GM12878 (cell line): ENCODE measurements around the gene TBCK. TPM values are rescaled to one million over a fixed set of nuclear protein-coding genes. Genes with fewer than 3 reads are reported as not detected.

ENCODE experiments used
- ATAC-seq: fragments of 200-7000 bp; cut with Tn5 transposase; 3 replicates; pipeline ENCODE4 v1.9.1; 2020; ENCODE audit warnings: mild to moderate bottlenecking, moderate library complexity
- BruUV-seq: library from RNA; stranded (reverse); fragments of 400-500 nt; replicated peaks from 2 replicates; lab custom pipeline; 2021; lab: Mats Ljungman, UMichigan
- CTCF ChIA-PET: fragments of 300-600 bp; sonication (Branson Sonifier 250); formaldehyde crosslinking; extraction: SDS; loops from one replicate; lab custom pipeline; 2021; ENCODE audit warnings: inconsistent platforms; lab: Yijun Ruan, JAX
- POLR2A ChIA-PET: fragments of 350-600 bp; formaldehyde crosslinking; extraction: SDS; loops from one replicate; lab custom pipeline; 2021; ENCODE audit warnings: inconsistent platforms; lab: Charles Lee
- RAD21 ChIA-PET: fragments of 300-600 bp; sonication (Branson Sonifier 250); formaldehyde crosslinking; loops from one replicate; lab custom pipeline; 2023; ENCODE audit warnings: antibody characterized with exemption; ENCODE audit not compliant: unreplicated experiment; lab: Charles Lee
- SMC1A ChIA-PET: fragments of 300-600 bp; sonication (Branson Sonifier 250); formaldehyde crosslinking; loops from one replicate; lab custom pipeline; 2023; ENCODE audit not compliant: unreplicated experiment, uncharacterized antibody; lab: Charles Lee
- DNase-seq: peaks from one replicate; pipeline ENCODE4 v3.0.0-alpha.2; 2011; ENCODE audit warnings: low read depth, low spot score
- FAIRE-seq: peaks from 3 replicates; lab custom pipeline; 2011; peaks lifted over from hg19 to GRCh38; lab: Jason Lieb, UNC
- H2AFZ ChIP-seq: 2 replicates; pipeline ENCODE4 v1.6.0; 2011; ENCODE audit warnings: low read depth, low read length, control low read depth; ENCODE audit not compliant: control insufficient read depth
- H3K27ac ChIP-seq: 2 replicates; pipeline ENCODE4 v1.5.1; 2011; ENCODE audit warnings: control low read depth; ENCODE audit not compliant: control insufficient read depth, insufficient read depth
- H3K27me3 ChIP-seq, 2 experiments: replicated peaks in 1 of 2; 2 replicates each; pipeline versions ENCODE4 v1.6.0 to v1.6.1; 2011; ENCODE audit warnings: low read length in 1 of 2; ENCODE audit not compliant: control insufficient read depth in 2 of 2, insufficient read depth in 2 of 2
- H3K36me3 ChIP-seq, 2 experiments: 2 replicates each; pipeline ENCODE4 v1.5.1; 2011; ENCODE audit warnings: low read length in 1 of 2; ENCODE audit not compliant: control insufficient read depth in 2 of 2, insufficient read depth in 2 of 2
- H3K4me1 ChIP-seq: 2 replicates; pipeline ENCODE4 v1.6.1; 2011; ENCODE audit warnings: mild to moderate bottlenecking, low read length, moderate library complexity, mixed read lengths; ENCODE audit not compliant: control insufficient read depth, insufficient read depth
- H3K4me2 ChIP-seq: 2 replicates; pipeline ENCODE4 v1.6.0; 2011; ENCODE audit warnings: control low read depth; ENCODE audit not compliant: control insufficient read depth, insufficient read depth
- H3K4me3 ChIP-seq: fragments of 200-600 bp; sonication (generic); 2 replicates; pipeline ENCODE4 v1.5.1; 2016
- H3K79me2 ChIP-seq: 2 replicates; pipeline ENCODE4 v1.6.0; 2011; ENCODE audit warnings: low read length; ENCODE audit not compliant: control insufficient read depth, insufficient read depth
- H3K9ac ChIP-seq: 2 replicates; pipeline ENCODE4 v1.8.0; 2011; ENCODE audit warnings: low read length, control low read depth, mixed read lengths; ENCODE audit not compliant: control insufficient read depth, insufficient read depth
- H3K9me3 ChIP-seq: replicated peaks from 3 replicates; pipeline ENCODE4 v1.5.1; 2011; ENCODE audit warnings: mild to moderate bottlenecking, low read length; ENCODE audit not compliant: control insufficient read depth, insufficient read depth
- H4K20me1 ChIP-seq: 2 replicates; pipeline ENCODE4 v1.6.0; 2011; ENCODE audit not compliant: control insufficient read depth, insufficient read depth
- EGR1 ChIP-seq, 2 experiments: IDR thresholded peaks; 1 replicate in 1 of 2; 2 replicates in 1 of 2; pipeline ENCODE4 v1.6.1; 2011 to 2012; ENCODE audit warnings: low read depth in 2 of 2, low read length in 2 of 2, borderline replicate concordance in 1 of 2, mild to moderate bottlenecking in 1 of 2, moderate library complexity in 1 of 2
- FOS ChIP-seq: IDR thresholded peaks from 3 replicates; pipeline ENCODE4 v1.6.1; 2011; ENCODE audit warnings: borderline replicate concordance; ENCODE audit not compliant: insufficient read length; ENCODE audit errors: extremely low read depth
- HDAC2 ChIP-seq: fragments of 200-600 bp; sonication (generic); IDR thresholded peaks from 2 replicates; pipeline ENCODE4 v1.6.1; 2017
- JUND ChIP-seq: IDR thresholded peaks from 2 replicates; pipeline ENCODE4 v1.6.1; 2012; ENCODE audit warnings: low read depth, mild to moderate bottlenecking, low read length, improper control_type of control experiment, moderate library complexity
- POLR2AphosphoS5 ChIP-seq: IDR thresholded peaks from 2 replicates; pipeline ENCODE4 v1.6.1; 2011; ENCODE audit warnings: mild to moderate bottlenecking, low read length, inconsistent platforms
- RFX5 ChIP-seq: IDR thresholded peaks from 2 replicates; pipeline ENCODE4 v1.6.1; 2011; ENCODE audit warnings: low read depth, low read length, improper control_type of control experiment
- SMAD5 ChIP-seq: IDR thresholded peaks from 2 replicates; pipeline ENCODE4 v1.6.1; 2016; ENCODE audit warnings: antibody characterized with exemption, low read depth
- SUPT20H ChIP-seq: IDR thresholded peaks from 2 replicates; pipeline ENCODE4 v1.6.1; 2011; ENCODE audit warnings: low read depth, mild to moderate bottlenecking, low read length, moderate library complexity, borderline replicate concordance; ENCODE audit not compliant: control insufficient read depth
- ZNF24 ChIP-seq: fragments of 450-650 bp; IDR thresholded peaks from 2 replicates; pipeline ENCODE4 v1.6.1; 2017; ENCODE audit warnings: antibody characterized with exemption, mild to moderate bottlenecking
- ZNF274 ChIP-seq: IDR thresholded peaks from one replicate; pipeline ENCODE4 v1.8.0; 2011; ENCODE audit not compliant: insufficient read length, insufficient read depth
- WGBS: methylation state at CpG from one replicate; pipeline ENCODE4 v1.1.6; 2016; ENCODE audit warnings: low lambda C conversion rate; ENCODE audit not compliant: insufficient replicate concordance, insufficient coverage; ENCODE audit errors: missing lambda C conversion rate; 5-methylcytosine and 5-hydroxymethylcytosine counted together
- in situ Hi-C: fragments of 300-500 bp; cut with MboI; formaldehyde crosslinking; loops from 9 replicates; pipeline ENCODE4 v1.14.3; 2018; ENCODE audit warnings: mixed read lengths
- intact Hi-C: fragments of 100-400 bp; cut with micrococcal nuclease; formaldehyde crosslinking; loops from one replicate; pipeline ENCODE4 v1.14.2; 2022; ENCODE audit not compliant: unreplicated experiment
- polyA plus RNA-seq, 11 experiments: library from polyadenylated mRNA; depleted of rRNA in 4 of 11; unstranded in 6 of 11; stranded (reverse) in 5 of 11; fragments of >200 nt; fragmentation: Nextera tagmentation in 4 of 11; fragmentation: Illumina TruSeq in 1 of 11; extraction: Ambion mirVana in 4 of 11; extraction: Trizol in 1 of 11; gene quantifications; 1 replicate in 1 of 11; 2 replicates in 10 of 11; pipeline versions ENCODE4 v1.2.1 to v1.2.3, GENCODE V29; 2011 to 2016; ENCODE audit warnings: inconsistent platforms in 2 of 11, missing spikeins in 2 of 11, low read depth in 1 of 11
- total RNA-seq, 4 experiments: library from RNA; depleted of rRNA in 3 of 4; stranded (reverse); fragments of >200 nt in 3 of 4; fragmentation: Illumina TruSeq in 1 of 4; extraction: Trizol in 1 of 4; gene quantifications; 2 replicates each; pipeline versions ENCODE4 v1.2.1 to v1.2.3, GENCODE V29; 2013 to 2021
- TF ChIP-seq, protein P1 (sequence below): IDR thresholded peaks from 2 replicates; pipeline ENCODE4 v1.6.1; 2011; ENCODE audit warnings: borderline replicate concordance, low read depth, mild to moderate bottlenecking, moderate library complexity, low read length; ENCODE audit not compliant: insufficient read depth, poor library complexity, severe bottlenecking
- TF ChIP-seq, protein P2 (sequence below): fragments of 450-650 bp; formaldehyde crosslinking; IDR thresholded peaks from 2 replicates; pipeline ENCODE4 v1.4.0; 2020; ENCODE audit warnings: mild to moderate bottlenecking, moderate library complexity
- TF ChIP-seq, protein P3 (sequence below): fragments of 450-650 bp; IDR thresholded peaks from 2 replicates; pipeline ENCODE4 v1.6.1; 2017; ENCODE audit warnings: mild to moderate bottlenecking, moderate library complexity

TBCK gene
- total and polyA plus RNA-seq, 10 of the 15 experiments (the other 5 are each of a cell fraction or from before 2014, with no cell fraction given) = 4.1 to 30.3 (median 20.2) TPM

DNA sequence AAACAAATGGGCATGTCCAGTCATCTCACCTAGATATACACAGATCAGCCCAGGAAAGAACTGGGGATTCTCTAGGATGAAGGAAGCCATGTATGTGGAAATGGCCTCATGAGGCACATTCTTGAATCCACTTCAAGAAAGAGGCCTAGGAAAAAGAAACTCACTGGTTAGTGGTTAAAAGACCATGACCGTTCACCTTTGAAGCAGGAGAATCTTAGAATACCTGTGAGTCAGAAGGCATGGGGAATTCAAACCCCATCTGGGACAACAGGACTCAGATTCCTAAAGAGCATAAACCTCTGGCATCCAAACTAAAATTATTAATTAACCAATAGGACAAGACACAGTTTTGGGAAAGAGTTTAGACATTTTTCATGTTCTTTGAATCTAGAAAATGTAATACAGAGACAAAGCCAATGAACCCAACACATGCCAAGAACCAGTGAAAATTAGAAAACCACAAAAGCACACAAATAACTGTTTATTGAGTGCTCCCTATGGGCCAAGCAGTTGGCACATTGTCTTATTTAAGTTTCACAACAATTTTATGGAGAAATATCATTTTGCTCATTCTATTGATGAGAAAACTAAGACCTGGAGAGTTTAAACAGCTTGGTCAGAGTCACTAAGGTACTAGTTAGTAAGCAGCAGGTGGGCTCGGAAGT, 323.2 kb downstream of the TBCK start:
- 89% methylated on average over 2 of the region's 2 CpGs for WGBS
- no peak for FAIRE-seq
- Histone ChIP-seq H4K20me1 (no peaks in the 10 kb centered on the region), H3K9ac (no peak overlapping the region), H3K27me3 (no peaks in the 10 kb centered on the region), H3K27ac (no peak overlapping the region), H3K36me3 (no peaks in the 10 kb centered on the region), H3K4me3 (no peak overlapping the region), H3K79me2 (no peaks in the 10 kb centered on the region), H3K4me2 (no peak overlapping the region), H2AFZ (no peak overlapping the region), H3K4me1 (no peaks in the 10 kb centered on the region), H3K9me3 (no peaks in the 10 kb centered on the region)
- POLR2A ChIA-PET = interaction anchor here (0.6 kb wide), 1 partner anchor 282 kb away, joined by 7 read pairs; no protein-coding TSS in a partner anchor
- CTCF ChIA-PET = no interaction called here
- intact Hi-C loops = no loop called here
- SMC1A ChIA-PET = no interaction called here
- no TSS peak for BruUV-seq
- ATAC-seq = no peak
- RAD21 ChIA-PET = no interaction called here
- no peak for TF ChIP-seq RFX5
- no peak for TF ChIP-seq EGR1 (IDR thresholded peaks at IDR 0.05; ENCODE audit: borderline replicate concordance in 1 of 2, low read depth in 2 of 2, low read length in 2 of 2)
- TF ChIP-seq FOS = no peak
- no peak for TF ChIP-seq HDAC2
- TF ChIP-seq ZNF274 = no peak
- TF ChIP-seq, protein P1, sequence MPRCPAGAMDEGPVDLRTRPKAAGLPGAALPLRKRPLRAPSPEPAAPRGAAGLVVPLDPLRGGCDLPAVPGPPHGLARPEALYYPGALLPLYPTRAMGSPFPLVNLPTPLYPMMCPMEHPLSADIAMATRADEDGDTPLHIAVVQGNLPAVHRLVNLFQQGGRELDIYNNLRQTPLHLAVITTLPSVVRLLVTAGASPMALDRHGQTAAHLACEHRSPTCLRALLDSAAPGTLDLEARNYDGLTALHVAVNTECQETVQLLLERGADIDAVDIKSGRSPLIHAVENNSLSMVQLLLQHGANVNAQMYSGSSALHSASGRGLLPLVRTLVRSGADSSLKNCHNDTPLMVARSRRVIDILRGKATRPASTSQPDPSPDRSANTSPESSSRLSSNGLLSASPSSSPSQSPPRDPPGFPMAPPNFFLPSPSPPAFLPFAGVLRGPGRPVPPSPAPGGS = no peak
- no peak for TF ChIP-seq ZNF24
- no peak for TF ChIP-seq SMAD5
- TF ChIP-seq, protein P2, sequence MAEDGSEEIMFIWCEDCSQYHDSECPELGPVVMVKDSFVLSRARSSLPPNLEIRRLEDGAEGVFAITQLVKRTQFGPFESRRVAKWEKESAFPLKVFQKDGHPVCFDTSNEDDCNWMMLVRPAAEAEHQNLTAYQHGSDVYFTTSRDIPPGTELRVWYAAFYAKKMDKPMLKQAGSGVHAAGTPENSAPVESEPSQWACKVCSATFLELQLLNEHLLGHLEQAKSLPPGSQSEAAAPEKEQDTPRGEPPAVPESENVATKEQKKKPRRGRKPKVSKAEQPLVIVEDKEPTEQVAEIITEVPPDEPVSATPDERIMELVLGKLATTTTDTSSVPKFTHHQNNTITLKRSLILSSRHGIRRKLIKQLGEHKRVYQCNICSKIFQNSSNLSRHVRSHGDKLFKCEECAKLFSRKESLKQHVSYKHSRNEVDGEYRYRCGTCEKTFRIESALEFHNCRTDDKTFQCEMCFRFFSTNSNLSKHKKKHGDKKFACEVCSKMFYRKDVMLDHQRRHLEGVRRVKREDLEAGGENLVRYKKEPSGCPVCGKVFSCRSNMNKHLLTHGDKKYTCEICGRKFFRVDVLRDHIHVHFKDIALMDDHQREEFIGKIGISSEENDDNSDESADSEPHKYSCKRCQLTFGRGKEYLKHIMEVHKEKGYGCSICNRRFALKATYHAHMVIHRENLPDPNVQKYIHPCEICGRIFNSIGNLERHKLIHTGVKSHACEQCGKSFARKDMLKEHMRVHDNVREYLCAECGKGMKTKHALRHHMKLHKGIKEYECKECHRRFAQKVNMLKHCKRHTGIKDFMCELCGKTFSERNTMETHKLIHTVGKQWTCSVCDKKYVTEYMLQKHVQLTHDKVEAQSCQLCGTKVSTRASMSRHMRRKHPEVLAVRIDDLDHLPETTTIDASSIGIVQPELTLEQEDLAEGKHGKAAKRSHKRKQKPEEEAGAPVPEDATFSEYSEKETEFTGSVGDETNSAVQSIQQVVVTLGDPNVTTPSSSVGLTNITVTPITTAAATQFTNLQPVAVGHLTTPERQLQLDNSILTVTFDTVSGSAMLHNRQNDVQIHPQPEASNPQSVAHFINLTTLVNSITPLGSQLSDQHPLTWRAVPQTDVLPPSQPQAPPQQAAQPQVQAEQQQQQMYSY = no peak
- TF ChIP-seq JUND = no peak
- TF ChIP-seq, protein P3, sequence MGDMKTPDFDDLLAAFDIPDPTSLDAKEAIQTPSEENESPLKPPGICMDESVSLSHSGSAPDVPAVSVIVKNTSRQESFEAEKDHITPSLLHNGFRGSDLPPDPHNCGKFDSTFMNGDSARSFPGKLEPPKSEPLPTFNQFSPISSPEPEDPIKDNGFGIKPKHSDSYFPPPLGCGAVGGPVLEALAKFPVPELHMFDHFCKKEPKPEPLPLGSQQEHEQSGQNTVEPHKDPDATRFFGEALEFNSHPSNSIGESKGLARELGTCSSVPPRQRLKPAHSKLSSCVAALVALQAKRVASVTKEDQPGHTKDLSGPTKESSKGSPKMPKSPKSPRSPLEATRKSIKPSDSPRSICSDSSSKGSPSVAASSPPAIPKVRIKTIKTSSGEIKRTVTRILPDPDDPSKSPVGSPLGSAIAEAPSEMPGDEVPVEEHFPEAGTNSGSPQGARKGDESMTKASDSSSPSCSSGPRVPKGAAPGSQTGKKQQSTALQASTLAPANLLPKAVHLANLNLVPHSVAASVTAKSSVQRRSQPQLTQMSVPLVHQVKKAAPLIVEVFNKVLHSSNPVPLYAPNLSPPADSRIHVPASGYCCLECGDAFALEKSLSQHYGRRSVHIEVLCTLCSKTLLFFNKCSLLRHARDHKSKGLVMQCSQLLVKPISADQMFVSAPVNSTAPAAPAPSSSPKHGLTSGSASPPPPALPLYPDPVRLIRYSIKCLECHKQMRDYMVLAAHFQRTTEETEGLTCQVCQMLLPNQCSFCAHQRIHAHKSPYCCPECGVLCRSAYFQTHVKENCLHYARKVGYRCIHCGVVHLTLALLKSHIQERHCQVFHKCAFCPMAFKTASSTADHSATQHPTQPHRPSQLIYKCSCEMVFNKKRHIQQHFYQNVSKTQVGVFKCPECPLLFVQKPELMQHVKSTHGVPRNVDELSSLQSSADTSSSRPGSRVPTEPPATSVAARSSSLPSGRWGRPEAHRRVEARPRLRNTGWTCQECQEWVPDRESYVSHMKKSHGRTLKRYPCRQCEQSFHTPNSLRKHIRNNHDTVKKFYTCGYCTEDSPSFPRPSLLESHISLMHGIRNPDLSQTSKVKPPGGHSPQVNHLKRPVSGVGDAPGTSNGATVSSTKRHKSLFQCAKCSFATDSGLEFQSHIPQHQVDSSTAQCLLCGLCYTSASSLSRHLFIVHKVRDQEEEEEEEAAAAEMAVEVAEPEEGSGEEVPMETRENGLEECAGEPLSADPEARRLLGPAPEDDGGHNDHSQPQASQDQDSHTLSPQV = no peak
- no peak for TF ChIP-seq POLR2AphosphoS5
- no peak for TF ChIP-seq SUPT20H
- in situ Hi-C loops = no loop called here
- DNase-seq = no peak
